ENCODE measurements around the gene NEU1.

The NEU1 gene

GRCh38 chr6:31892821-31893220, 30.2 kb upstream of the NEU1 start:
- no peak for FAIRE-seq

GRCh38 chr6:31889331-31889972, 26.8 kb upstream of the NEU1 start:
- FAIRE-seq: no peak

GRCh38 chr6:31888276-31889258, 25.9 kb upstream of the NEU1 start:
- no peak for FAIRE-seq

GRCh38 chr6:31887173-31888007, 24.8 kb upstream of the NEU1 start:
- FAIRE-seq: no peak

- FAIRE-seq: no peak
These were observed 23.9 kb upstream of the NEU1 start for GRCh38 chr6:31886541-31886991.

- FAIRE-seq: no peak
These were observed 22.0 kb upstream of the NEU1 start for GRCh38 chr6:31884528-31885035.

- FAIRE-seq: no peak
These were observed 21.1 kb upstream of the NEU1 start for GRCh38 chr6:31883676-31884075.

GRCh38 chr6:31882344-31882743, 19.7 kb upstream of the NEU1 start:
- no peak for FAIRE-seq

GRCh38 chr6:31881136-31881859, 18.7 kb upstream of the NEU1 start:
- FAIRE-seq: no peak

- FAIRE-seq: no peak
These were observed 18.0 kb upstream of the NEU1 start for GRCh38 chr6:31880616-31881015.

GRCh38 chr6:31879901-31880300, 17.3 kb upstream of the NEU1 start:
- no peak for FAIRE-seq

- no peak for FAIRE-seq
These were observed 16.5 kb upstream of the NEU1 start for GRCh38 chr6:31879143-31879542.

- FAIRE-seq: no peak
These were observed 16.1 kb upstream of the NEU1 start, which contains the start of gene SLC44A4 for GRCh38 chr6:31878726-31879125. SLC44A4 (minus strand) TSS chr6:31878997; CDS start chr6:31878980, 17 bp downstream.

GRCh38 chr6:31878222-31878621, 15.6 kb upstream of the NEU1 start:
- no peak for FAIRE-seq

GRCh38 chr6:31877651-31878161, 15.1 kb upstream of the NEU1 start:
- no peak for FAIRE-seq

GRCh38 chr6:31877125-31877650, 14.6 kb upstream of the NEU1 start:
- FAIRE-seq: no peak

GRCh38 chr6:31876357-31876756, 13.7 kb upstream of the NEU1 start:
- no peak for FAIRE-seq

GRCh38 chr6:31875877-31876276, 13.3 kb upstream of the NEU1 start:
- no peak for FAIRE-seq

- FAIRE-seq: no peak
These were observed 12.4 kb upstream of the NEU1 start for GRCh38 chr6:31874836-31875572.

GRCh38 chr6:31874084-31874670, 11.6 kb upstream of the NEU1 start:
- FAIRE-seq: no peak
